ENCODE measurements around the gene PEPD.

The PEPD gene

GRCh38 chr19:33391631-33392249 lies 129.9 kb downstream of the PEPD start:
- no peak for DNase-seq
- TF ChIP-seq GATA1 (IDR thresholded peaks at IDR 0.05; ENCODE audit: low read depth, low read length) (no peak), POLR2A (IDR thresholded peaks at IDR 0.05; ENCODE audit: low read length) (no peak)

GRCh38 chr19:33390908-33391630 lies 130.5 kb downstream of the PEPD start:
- DNase-seq: no peak
- TF ChIP-seq GATA1 (IDR thresholded peaks at IDR 0.05; ENCODE audit: low read depth, low read length): no peak
- no peak for TF ChIP-seq POLR2A (IDR thresholded peaks at IDR 0.05; ENCODE audit: low read length)

DNA sequence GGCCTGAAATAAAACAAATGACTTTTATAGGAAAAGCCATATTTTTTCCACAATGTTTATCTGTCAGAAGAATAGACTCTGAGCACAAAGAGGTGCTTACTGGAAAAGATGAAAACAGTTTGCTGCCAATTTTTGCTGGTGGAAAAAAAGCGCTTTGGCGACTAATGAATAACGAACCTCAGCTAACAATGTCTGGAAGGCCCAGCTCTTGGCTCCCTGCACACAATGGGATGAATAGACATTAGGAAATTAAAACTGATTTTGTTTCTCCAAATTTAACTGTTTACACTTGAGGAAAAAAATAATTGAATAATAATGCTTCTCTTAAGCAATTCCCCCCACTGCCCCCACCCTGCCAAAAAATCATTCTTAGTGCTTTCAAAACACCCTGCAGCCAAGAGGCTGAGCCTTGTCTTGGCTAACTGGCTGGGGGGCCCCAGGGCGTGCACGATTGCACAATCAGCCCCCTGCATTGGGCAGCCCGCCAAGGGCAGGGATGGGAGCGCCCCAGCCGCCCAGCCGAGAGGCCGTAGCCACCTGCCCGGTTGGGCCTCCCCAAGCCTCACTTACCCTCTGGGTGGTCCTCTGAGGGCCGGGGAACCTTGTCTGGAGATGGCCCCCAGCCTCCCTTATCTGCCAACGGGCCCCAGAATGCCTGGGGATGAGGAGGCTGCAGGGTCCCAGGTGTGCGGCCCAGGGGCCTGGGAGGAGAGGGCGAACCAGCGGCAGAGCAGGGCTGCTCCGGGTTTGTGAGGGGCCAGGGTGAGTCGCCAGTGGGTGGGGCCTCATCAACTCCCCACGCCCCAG lies 131.3 kb downstream of the PEPD start:
- DNase-seq: no peak
- TF ChIP-seq POLR2A (IDR thresholded peaks at IDR 0.05; ENCODE audit: low read length) (no peak), GATA1 (IDR thresholded peaks at IDR 0.05; ENCODE audit: low read depth, low read length) (no peak)

- TF ChIP-seq GATA1 (IDR thresholded peaks at IDR 0.05; ENCODE audit: low read depth, low read length) (no peak), POLR2A (IDR thresholded peaks at IDR 0.05; ENCODE audit: low read length) (no peak)
- DNase-seq: no peak
Observed at GRCh38 chr19:33389421-33390100, 132.0 kb downstream of the PEPD start.

DNA sequence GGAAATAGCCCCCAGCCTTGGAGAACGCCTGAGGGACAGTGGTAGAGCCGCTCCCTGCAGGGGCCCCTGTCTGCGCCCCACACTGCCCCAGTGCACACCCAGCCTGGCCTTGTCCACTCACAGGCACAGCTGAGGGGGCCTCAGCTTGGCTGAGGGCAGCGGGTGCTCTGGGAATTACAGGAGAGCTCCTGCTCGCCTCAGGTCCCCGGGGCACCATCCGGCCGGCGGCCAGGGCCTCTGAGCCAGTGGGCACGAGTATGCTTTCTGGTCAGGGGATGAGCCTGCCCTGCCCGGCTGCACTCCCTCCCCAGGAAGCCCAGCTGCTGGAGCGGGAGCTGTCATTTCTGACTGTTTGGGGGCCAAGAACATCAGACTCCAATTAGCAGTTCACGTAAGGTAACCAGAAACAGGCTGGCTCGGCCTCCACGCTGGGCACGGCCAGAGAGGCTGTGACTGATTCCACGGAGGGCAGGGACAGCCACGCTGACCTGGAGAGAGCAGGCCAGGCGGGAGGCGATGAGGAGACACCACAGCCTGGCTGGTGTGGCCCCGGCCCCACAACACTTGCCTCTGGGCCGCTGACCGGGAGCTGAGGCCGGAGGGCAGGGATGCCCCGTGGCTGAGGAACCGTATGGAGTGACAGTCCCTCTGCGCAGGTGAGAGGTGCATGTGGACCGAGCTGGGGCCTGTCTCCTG lies 132.7 kb downstream of the PEPD start:
- DNase-seq: no peak
- no peak for TF ChIP-seq POLR2A (IDR thresholded peaks at IDR 0.05; ENCODE audit: low read length)
- no peak for TF ChIP-seq GATA1 (IDR thresholded peaks at IDR 0.05; ENCODE audit: low read depth, low read length)

DNA sequence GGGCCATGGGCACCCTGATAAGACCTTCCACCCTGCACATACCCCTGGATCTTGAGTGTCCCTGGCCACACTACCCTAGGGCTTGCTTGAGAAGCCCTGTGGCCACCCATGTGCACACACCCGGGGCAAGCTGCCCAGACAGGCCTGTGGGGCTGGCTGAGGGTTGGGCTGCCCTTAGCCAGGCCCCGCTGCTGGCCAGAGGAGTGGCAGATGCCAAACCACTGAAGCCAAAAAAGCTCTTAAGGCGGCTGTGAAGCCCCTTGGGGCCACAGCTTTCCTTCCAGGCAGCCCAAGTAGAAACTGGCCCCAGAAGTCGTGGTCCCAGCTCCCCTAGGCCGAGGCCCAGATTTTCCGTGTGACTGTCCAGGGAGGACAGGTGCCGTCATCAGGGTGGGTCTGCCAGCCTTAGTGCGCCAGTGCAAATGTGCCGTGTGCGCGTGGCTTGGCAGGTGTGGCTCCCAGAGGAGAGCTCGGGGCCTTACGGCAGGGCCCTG lies 133.3 kb downstream of the PEPD start:
- no peak for TF ChIP-seq POLR2A (IDR thresholded peaks at IDR 0.05; ENCODE audit: low read length)
- no peak for TF ChIP-seq GATA1 (IDR thresholded peaks at IDR 0.05; ENCODE audit: low read depth, low read length)
- DNase-seq: no peak

GRCh38 chr19:33387351-33388230 lies 134.0 kb downstream of the PEPD start:
- TF ChIP-seq GATA1 (IDR thresholded peaks at IDR 0.05; ENCODE audit: low read depth, low read length): no peak
- no peak for DNase-seq

DNA sequence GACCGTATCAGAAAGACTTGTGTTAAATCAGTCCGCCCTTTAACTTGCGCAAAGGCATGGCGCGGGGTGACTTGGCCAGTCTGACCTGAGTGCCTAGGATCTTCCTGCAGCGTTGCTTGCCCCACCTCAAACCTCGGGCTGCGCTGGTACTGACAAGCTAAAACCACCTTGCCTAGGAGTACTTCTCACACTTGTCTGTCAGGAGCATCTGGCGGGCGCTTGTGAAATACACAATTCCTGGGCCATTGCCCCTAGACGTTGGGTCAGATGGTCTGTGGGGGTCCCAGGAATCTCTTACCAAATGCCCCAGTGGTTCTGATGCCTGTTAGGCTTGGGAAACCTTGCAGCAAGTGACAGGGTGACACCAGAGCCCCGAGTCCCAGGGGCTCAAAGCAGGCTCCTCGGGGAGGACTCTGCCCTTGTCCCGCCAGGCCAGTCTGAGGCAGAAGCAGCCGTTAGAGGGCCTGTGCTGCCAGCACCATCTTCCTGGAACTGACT lies 135.2 kb downstream of the PEPD start:
- TF ChIP-seq POLR2A (IDR thresholded peaks at IDR 0.05; ENCODE audit: low read length) (no peak), GATA1 (IDR thresholded peaks at IDR 0.05; ENCODE audit: low read depth, low read length) (no peak)
- no peak for DNase-seq

DNA sequence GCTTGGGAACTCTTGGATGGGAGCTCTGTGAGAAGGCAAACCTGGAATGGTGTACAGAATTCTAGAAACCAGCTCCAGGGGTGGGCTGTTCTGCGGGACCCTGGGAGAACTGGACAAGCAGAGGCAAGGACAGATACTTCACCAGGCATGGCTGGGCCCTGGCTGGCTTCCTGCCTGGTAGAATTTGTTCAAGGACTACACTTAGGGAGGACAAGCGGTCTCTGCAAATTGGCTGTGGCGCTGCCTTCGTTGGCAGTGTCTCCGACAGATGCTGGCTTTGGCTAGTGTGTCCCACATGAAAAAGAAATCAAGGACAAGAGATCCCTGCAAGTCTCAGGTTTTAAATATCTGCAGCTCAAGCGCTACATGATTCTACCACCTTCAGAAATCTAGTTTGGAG lies 135.6 kb downstream of the PEPD start:
- no peak for DNase-seq

DNA sequence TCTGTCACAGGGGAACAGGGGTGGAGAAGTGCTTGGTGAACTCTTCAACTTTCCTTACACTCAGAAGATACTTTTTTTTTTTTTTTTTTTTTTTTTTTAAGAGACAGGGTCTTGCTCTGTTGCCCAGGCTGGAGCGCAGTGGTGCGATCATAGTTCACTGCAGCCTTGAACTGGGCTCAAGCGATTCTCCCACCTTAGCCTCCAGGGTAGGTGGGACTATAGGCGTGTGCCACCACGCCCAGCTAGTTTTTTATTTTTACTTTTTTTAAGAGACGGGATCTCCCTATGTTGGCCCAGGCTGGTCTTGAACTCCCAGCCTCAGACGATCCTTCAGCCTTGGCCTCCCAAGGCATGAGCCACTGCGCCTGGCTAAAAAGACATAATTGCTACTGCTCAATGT lies 136.6 kb downstream of the PEPD start:
- no peak for TF ChIP-seq POLR2A (IDR thresholded peaks at IDR 0.05; ENCODE audit: low read length)
- no peak for TF ChIP-seq GATA1 (IDR thresholded peaks at IDR 0.05; ENCODE audit: low read depth, low read length)
- DNase-seq: no peak

More for the DNA sequence above, 135.6 kb downstream of the PEPD start:
- no peak for TF ChIP-seq POLR2A (IDR thresholded peaks at IDR 0.05; ENCODE audit: low read length)
- no peak for TF ChIP-seq GATA1 (IDR thresholded peaks at IDR 0.05; ENCODE audit: low read depth, low read length)

GRCh38 chr19:33383720-33384292 lies 137.8 kb downstream of the PEPD start:
- TF ChIP-seq GATA1 (IDR thresholded peaks at IDR 0.05; ENCODE audit: low read depth, low read length) (no peak), POLR2A (IDR thresholded peaks at IDR 0.05; ENCODE audit: low read length) (no peak)
- DNase-seq: no peak

GRCh38 chr19:33382982-33383381 lies 138.6 kb downstream of the PEPD start:
- TF ChIP-seq POLR2A (IDR thresholded peaks at IDR 0.05; ENCODE audit: low read length) (no peak), GATA1 (IDR thresholded peaks at IDR 0.05; ENCODE audit: low read depth, low read length) (no peak)
- no peak for DNase-seq

Measured in erythroblast (primary cell).